ENCODE data around the gene PDGFRB. TPM values are rescaled to one million over a fixed set of nuclear protein-coding genes. Genes with fewer than 3 reads are reported as not detected.

The PDGFRB gene
- total and polyA plus RNA-seq, 5 donors from 2014 or later: 0.03 TPM; not detected in 4

- Histone ChIP-seq H3K9me3 (ENCODE audit: control insufficient read depth in 2 of 2, low read length in 2 of 2) (no peaks in the 10 kb centered on the region), H3K36me3 (ENCODE audit: control insufficient read depth, insufficient read depth, low read length) (no peaks in the 10 kb centered on the region), H3K4me1 (ENCODE audit: control insufficient read depth, insufficient read depth, low read length, poor library complexity, severe bottlenecking) (no peaks in the 10 kb centered on the region), H3K27ac (ENCODE audit: insufficient read depth, low read length, poor library complexity, severe bottlenecking) (no peak overlapping the region), H3K27me3 (ENCODE audit: control insufficient read depth, insufficient read depth, low read length) (no peaks in the 10 kb centered on the region), H3K4me3 (ENCODE audit: low read depth, low read length) (no peak overlapping the region)
- Mint-ChIP-seq H3K27me3 (no peaks in the 10 kb centered on the region), H3K9me3 (peaks cover 0 to 2% (median 0%) of the 10 kb centered on the region in 7 donors), H3K4me1 (no peaks in the 10 kb centered on the region), H3K36me3 (no peaks in the 10 kb centered on the region), H3K4me3 (no peak overlapping the region), H3K27ac (no peak overlapping the region)
- ATAC-seq (ENCODE audit: low read depth in 2 of 2) (peak in 1 of 2 donors; percentile 33), DNase-seq (peak in 2 of 3 donors; percentile 4 to 52)
Measured at GRCh38 chr5:150129813-150130492, 25.7 kb downstream of the PDGFRB start.

GRCh38 chr5:150129454-150129812 is 26.2 kb downstream of the PDGFRB start:
- H3K36me3 ChIP-seq (ENCODE audit: control insufficient read depth, insufficient read depth, low read length): no peaks in the 10 kb centered on the region
- DNase-seq (no peak), ATAC-seq (ENCODE audit: low read depth in 2 of 2) (no peak)
- no peaks in the 10 kb centered on the region for H3K27me3 ChIP-seq (ENCODE audit: control insufficient read depth, insufficient read depth, low read length)
- no peaks in the 10 kb centered on the region for H3K36me3 Mint-ChIP-seq
- no peak overlapping the region for H3K27ac Mint-ChIP-seq
- no peaks in the 10 kb centered on the region for H3K4me1 ChIP-seq (ENCODE audit: control insufficient read depth, insufficient read depth, low read length, poor library complexity, severe bottlenecking)
- H3K27ac ChIP-seq (ENCODE audit: insufficient read depth, low read length, poor library complexity, severe bottlenecking): no peak overlapping the region
- H3K9me3 Mint-ChIP-seq: peaks cover 0 to 2% (median 0%) of the 10 kb centered on the region in 7 donors
- H3K4me3 ChIP-seq (ENCODE audit: low read depth, low read length): no peak overlapping the region
- H3K9me3 ChIP-seq (ENCODE audit: control insufficient read depth in 2 of 2, low read length in 2 of 2): no peaks in the 10 kb centered on the region
- H3K27me3 Mint-ChIP-seq: no peaks in the 10 kb centered on the region
- H3K4me3 Mint-ChIP-seq: no peak overlapping the region
- no peaks in the 10 kb centered on the region for H3K4me1 Mint-ChIP-seq

DNA sequence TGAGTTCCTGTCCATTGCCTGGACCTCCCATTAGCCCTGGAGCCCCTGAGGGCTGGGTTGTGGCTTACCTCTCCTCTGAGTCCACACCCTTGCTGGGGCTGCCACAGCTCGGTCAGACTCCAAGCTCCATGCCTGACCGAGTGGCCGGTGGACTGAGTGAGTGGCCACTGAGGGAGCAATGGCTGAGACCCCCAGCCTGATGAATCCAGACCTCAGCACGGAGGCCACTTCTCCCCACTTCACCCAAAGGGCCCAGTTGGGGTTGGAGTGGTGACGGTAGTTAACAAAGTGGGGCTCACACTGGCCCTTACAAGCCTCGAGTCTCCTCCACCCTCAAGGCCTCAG is 28.8 kb downstream of the PDGFRB start:
- H3K27me3 ChIP-seq (ENCODE audit: control insufficient read depth, insufficient read depth, low read length): no peaks in the 10 kb centered on the region
- no peaks in the 10 kb centered on the region for H3K36me3 ChIP-seq (ENCODE audit: control insufficient read depth, insufficient read depth, low read length)
- no peak overlapping the region for H3K27ac Mint-ChIP-seq
- no peaks in the 10 kb centered on the region for H3K36me3 Mint-ChIP-seq
- no peak overlapping the region for H3K4me3 Mint-ChIP-seq
- no peaks in the 10 kb centered on the region for H3K4me1 ChIP-seq (ENCODE audit: control insufficient read depth, insufficient read depth, low read length, poor library complexity, severe bottlenecking)
- peaks cover 0 to 2% (median 0%) of the 10 kb centered on the region in 4 donors for H3K4me1 Mint-ChIP-seq
- ATAC-seq (ENCODE audit: low read depth in 2 of 2) (no peak), DNase-seq (no peak)
- no peaks in the 10 kb centered on the region for H3K27me3 Mint-ChIP-seq
- no peaks in the 10 kb centered on the region for H3K9me3 Mint-ChIP-seq
- H3K9me3 ChIP-seq (ENCODE audit: control insufficient read depth in 2 of 2, low read length in 2 of 2): no peaks in the 10 kb centered on the region
- H3K27ac ChIP-seq (ENCODE audit: insufficient read depth, low read length, poor library complexity, severe bottlenecking): no peak overlapping the region
- no peak overlapping the region for H3K4me3 ChIP-seq (ENCODE audit: low read depth, low read length)

- Histone ChIP-seq H3K27ac (ENCODE audit: insufficient read depth, low read length, poor library complexity, severe bottlenecking) (no peak overlapping the region), H3K9me3 (ENCODE audit: control insufficient read depth in 2 of 2, low read length in 2 of 2) (no peaks in the 10 kb centered on the region), H3K36me3 (ENCODE audit: control insufficient read depth, insufficient read depth, low read length) (no peaks in the 10 kb centered on the region), H3K4me1 (ENCODE audit: control insufficient read depth, insufficient read depth, low read length, poor library complexity, severe bottlenecking) (no peaks in the 10 kb centered on the region), H3K4me3 (ENCODE audit: low read depth, low read length) (no peak overlapping the region), H3K27me3 (ENCODE audit: control insufficient read depth, insufficient read depth, low read length) (no peaks in the 10 kb centered on the region)
- Mint-ChIP-seq H3K27me3 (no peaks in the 10 kb centered on the region), H3K4me1 (peaks cover 0 to 2% (median 0%) of the 10 kb centered on the region in 4 donors), H3K4me3 (no peak overlapping the region), H3K36me3 (no peaks in the 10 kb centered on the region), H3K27ac (no peak overlapping the region), H3K9me3 (peaks cover 0 to 1% (median 0%) of the 10 kb centered on the region in 7 donors)
- no peak for DNase-seq
- ATAC-seq (ENCODE audit: low read depth in 2 of 2): no peak
Measured at GRCh38 chr5:150126199-150126920, 29.3 kb downstream of the PDGFRB start.

GRCh38 chr5:150125334-150125733 is 30.3 kb downstream of the PDGFRB start:
- no peak overlapping the region for H3K27ac Mint-ChIP-seq
- peaks cover 0 to 1% (median 0%) of the 10 kb centered on the region in 7 donors for H3K9me3 Mint-ChIP-seq
- no peaks in the 10 kb centered on the region for H3K36me3 ChIP-seq (ENCODE audit: control insufficient read depth, insufficient read depth, low read length)
- H3K27me3 ChIP-seq (ENCODE audit: control insufficient read depth, insufficient read depth, low read length): no peaks in the 10 kb centered on the region
- H3K4me1 ChIP-seq (ENCODE audit: control insufficient read depth, insufficient read depth, low read length, poor library complexity, severe bottlenecking): no peaks in the 10 kb centered on the region
- H3K4me1 Mint-ChIP-seq: peaks cover 0 to 2% (median 0%) of the 10 kb centered on the region in 4 donors
- no peak overlapping the region for H3K4me3 Mint-ChIP-seq
- no peak overlapping the region for H3K27ac ChIP-seq (ENCODE audit: insufficient read depth, low read length, poor library complexity, severe bottlenecking)
- no peaks in the 10 kb centered on the region for H3K27me3 Mint-ChIP-seq
- no peak overlapping the region for H3K4me3 ChIP-seq (ENCODE audit: low read depth, low read length)
- DNase-seq (no peak), ATAC-seq (ENCODE audit: low read depth in 2 of 2) (no peak)
- H3K9me3 ChIP-seq (ENCODE audit: control insufficient read depth in 2 of 2, low read length in 2 of 2): no peaks in the 10 kb centered on the region
- H3K36me3 Mint-ChIP-seq: no peaks in the 10 kb centered on the region

DNA sequence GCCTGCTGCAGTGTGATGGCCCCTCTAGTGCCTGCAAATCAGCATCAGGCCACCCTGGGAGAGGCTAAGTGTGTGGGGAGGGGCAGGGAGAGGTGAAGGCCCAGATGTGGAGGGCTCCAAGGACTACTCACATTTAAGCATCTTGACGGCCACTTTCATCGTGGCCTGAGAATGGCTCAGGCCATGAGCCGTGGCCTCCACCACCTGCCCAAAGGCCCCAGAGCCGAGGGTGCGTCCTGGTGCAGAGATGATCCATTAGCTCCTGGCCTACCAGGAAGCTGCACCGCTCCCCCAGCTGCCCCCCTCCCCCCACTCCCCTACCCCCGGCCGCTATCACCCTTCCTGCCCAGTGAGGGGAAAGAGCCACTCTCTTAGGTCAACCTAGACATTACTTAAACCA is 31.0 kb downstream of the PDGFRB start:
- DNase-seq: no peak
- Mint-ChIP-seq H3K9me3 (peaks cover 0 to 1% (median 0%) of the 10 kb centered on the region in 7 donors), H3K4me1 (peaks cover 0 to 2% (median 0%) of the 10 kb centered on the region in 4 donors), H3K27me3 (no peaks in the 10 kb centered on the region), H3K4me3 (no peak overlapping the region), H3K36me3 (no peaks in the 10 kb centered on the region), H3K27ac (no peak overlapping the region)
- Histone ChIP-seq H3K4me1 (ENCODE audit: control insufficient read depth, insufficient read depth, low read length, poor library complexity, severe bottlenecking) (no peaks in the 10 kb centered on the region), H3K4me3 (ENCODE audit: low read depth, low read length) (no peak overlapping the region), H3K27ac (ENCODE audit: insufficient read depth, low read length, poor library complexity, severe bottlenecking) (no peak overlapping the region), H3K36me3 (ENCODE audit: control insufficient read depth, insufficient read depth, low read length) (no peaks in the 10 kb centered on the region), H3K9me3 (ENCODE audit: control insufficient read depth in 2 of 2, low read length in 2 of 2) (no peaks in the 10 kb centered on the region), H3K27me3 (ENCODE audit: control insufficient read depth, insufficient read depth, low read length) (no peaks in the 10 kb centered on the region)
- ATAC-seq (ENCODE audit: low read depth in 2 of 2): no peak

DNA sequence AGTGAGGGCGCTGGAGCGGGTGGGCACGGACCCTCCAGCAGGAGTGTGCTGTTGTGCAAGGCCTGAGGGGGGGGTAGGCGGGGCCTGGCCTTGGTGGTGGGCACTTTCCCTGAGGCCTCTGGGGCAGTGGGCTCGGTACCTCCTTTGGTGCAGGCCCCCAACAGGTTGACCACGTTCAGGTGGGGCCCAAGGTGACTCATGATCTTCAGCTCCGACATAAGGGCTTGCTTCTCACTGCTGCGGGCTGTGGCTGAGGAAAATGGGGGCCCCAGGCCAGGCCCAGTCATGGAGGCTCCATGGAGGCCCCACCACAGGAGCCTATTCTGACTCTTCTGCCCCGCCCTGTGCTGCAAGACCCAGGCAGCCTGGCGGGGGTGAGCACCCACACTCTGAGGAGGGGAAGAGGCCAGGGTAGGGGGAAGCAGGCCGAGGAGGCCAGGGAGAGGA is 31.5 kb downstream of the PDGFRB start:
- Mint-ChIP-seq H3K27me3 (no peaks in the 10 kb centered on the region), H3K9me3 (peaks cover 0 to 1% (median 0%) of the 10 kb centered on the region in 7 donors), H3K4me3 (no peak overlapping the region), H3K36me3 (no peaks in the 10 kb centered on the region), H3K4me1 (peaks cover 0 to 2% (median 0%) of the 10 kb centered on the region in 4 donors), H3K27ac (no peak overlapping the region)
- no peaks in the 10 kb centered on the region for H3K4me1 ChIP-seq (ENCODE audit: control insufficient read depth, insufficient read depth, low read length, poor library complexity, severe bottlenecking)
- DNase-seq: no peak
- no peaks in the 10 kb centered on the region for H3K36me3 ChIP-seq (ENCODE audit: control insufficient read depth, insufficient read depth, low read length)
- H3K27ac ChIP-seq (ENCODE audit: insufficient read depth, low read length, poor library complexity, severe bottlenecking): no peak overlapping the region
- H3K27me3 ChIP-seq (ENCODE audit: control insufficient read depth, insufficient read depth, low read length): no peaks in the 10 kb centered on the region
- H3K4me3 ChIP-seq (ENCODE audit: low read depth, low read length): no peak overlapping the region
- H3K9me3 ChIP-seq (ENCODE audit: control insufficient read depth in 2 of 2, low read length in 2 of 2): no peaks in the 10 kb centered on the region
- ATAC-seq (ENCODE audit: low read depth in 2 of 2): no peak

DNA sequence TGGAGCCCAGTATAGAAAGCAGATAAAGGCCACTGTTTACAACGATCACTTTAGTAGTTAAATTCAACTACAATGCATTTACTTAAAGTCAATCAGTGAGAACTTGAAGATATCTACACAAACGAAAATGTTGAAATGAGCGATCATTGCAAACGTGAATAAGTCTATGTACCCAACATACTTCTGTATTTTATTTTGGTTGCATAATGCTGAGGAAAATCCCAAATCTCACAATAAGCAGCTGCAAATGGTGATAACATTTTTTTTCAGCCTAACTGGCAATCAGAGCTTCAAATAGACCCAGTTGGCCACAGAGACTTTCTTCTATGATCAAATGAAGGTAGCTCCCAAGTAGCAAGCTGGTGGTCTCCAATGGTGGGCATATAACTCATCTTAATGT is 32.1 kb downstream of the PDGFRB start:
- no peaks in the 10 kb centered on the region for H3K4me1 ChIP-seq (ENCODE audit: control insufficient read depth, insufficient read depth, low read length, poor library complexity, severe bottlenecking)
- Mint-ChIP-seq H3K36me3 (no peaks in the 10 kb centered on the region), H3K4me3 (no peak overlapping the region), H3K9me3 (peaks cover 0 to 1% (median 0%) of the 10 kb centered on the region in 7 donors), H3K4me1 (peaks cover 0 to 2% (median 0%) of the 10 kb centered on the region in 4 donors), H3K27ac (no peak overlapping the region), H3K27me3 (no peaks in the 10 kb centered on the region)
- no peaks in the 10 kb centered on the region for H3K36me3 ChIP-seq (ENCODE audit: control insufficient read depth, insufficient read depth, low read length)
- ATAC-seq (ENCODE audit: low read depth in 2 of 2) (no peak), DNase-seq (no peak)
- no peaks in the 10 kb centered on the region for H3K9me3 ChIP-seq (ENCODE audit: control insufficient read depth in 2 of 2, low read length in 2 of 2)
- H3K27ac ChIP-seq (ENCODE audit: insufficient read depth, low read length, poor library complexity, severe bottlenecking): no peak overlapping the region
- H3K27me3 ChIP-seq (ENCODE audit: control insufficient read depth, insufficient read depth, low read length): no peaks in the 10 kb centered on the region
- no peak overlapping the region for H3K4me3 ChIP-seq (ENCODE audit: low read depth, low read length)
